OCI-LY1 (cell line): Measurements from ENCODE around the gene SLC18B1.

Source experiments
- H2AFZ ChIP-seq: fragments of 200-600 bp; sonication (generic), shearing (Covaris generic); 2 replicates; pipeline ENCODE4 v1.6.0; 2014; ENCODE audit warnings: antibody characterized with exemption, mild to moderate bottlenecking, low read length
- H3F3A ChIP-seq: fragments of 200-600 bp; sonication (generic), shearing (Covaris generic); 2 replicates; pipeline ENCODE4 v1.6.0; 2014; ENCODE audit warnings: mild to moderate bottlenecking, antibody characterized with exemption, low read length, moderate library complexity; ENCODE audit not compliant: insufficient read depth
- H3K27ac ChIP-seq: fragments of 200-600 bp; sonication (generic); 2 replicates; pipeline ENCODE4 v1.5.1; 2014; ENCODE audit warnings: low read length, mixed run types, mild to moderate bottlenecking, low read depth; ENCODE audit not compliant: poor library complexity, severe bottlenecking
- H3K27me3 ChIP-seq: fragments of 200-600 bp; sonication (generic); 2 replicates; pipeline ENCODE4 v1.6.0; 2014; ENCODE audit warnings: antibody characterized with exemption, mild to moderate bottlenecking, low read length, moderate library complexity; ENCODE audit not compliant: insufficient read depth
- H3K36me3 ChIP-seq: fragments of 200-600 bp; sonication (generic); 2 replicates; pipeline ENCODE4 v1.6.1; 2014; ENCODE audit warnings: mild to moderate bottlenecking, antibody characterized with exemption, low read length, moderate library complexity, mixed read lengths; ENCODE audit not compliant: insufficient read depth
- H3K4me1 ChIP-seq: fragments of 200-600 bp; sonication (generic); 2 replicates; pipeline ENCODE4 v1.5.1; 2014; ENCODE audit warnings: mild to moderate bottlenecking, low read length, moderate library complexity; ENCODE audit not compliant: insufficient read depth, severe bottlenecking
- H3K4me2 ChIP-seq: fragments of 200-600 bp; sonication (generic), shearing (Covaris generic); 2 replicates; pipeline ENCODE4 v1.6.1; 2014; ENCODE audit warnings: low read length
- H3K4me3 ChIP-seq: fragments of 200-600 bp; sonication (generic); 2 replicates; pipeline ENCODE4 v1.5.1; 2014; ENCODE audit warnings: low read length, low read depth, mild to moderate bottlenecking, mixed read lengths; ENCODE audit not compliant: poor library complexity, severe bottlenecking
- H3K79me2 ChIP-seq: fragments of 200-600 bp; shearing (Covaris generic); 2 replicates; pipeline ENCODE4 v1.6.1; 2016; ENCODE audit warnings: mixed run types, low read length, mixed read lengths; ENCODE audit not compliant: insufficient read depth
- H3K9ac ChIP-seq: fragments of 200-600 bp; sonication (generic), shearing (Covaris generic); 2 replicates; pipeline ENCODE4 v1.6.1; 2014; ENCODE audit warnings: mild to moderate bottlenecking, low read length, mixed read lengths
- H3K9me2 ChIP-seq: fragments of 200-600 bp; sonication (generic), shearing (Covaris generic); 2 replicates; pipeline ENCODE4 v1.6.1; 2014; ENCODE audit warnings: low read depth, mild to moderate bottlenecking, low read length, mixed read lengths
- H3K9me3 ChIP-seq: fragments of 200-600 bp; shearing (Covaris generic); 2 replicates; pipeline ENCODE4 v1.6.1; 2014; ENCODE audit warnings: low read length, mixed read lengths
- H4K20me1 ChIP-seq: fragments of 200-600 bp; sonication (generic), shearing (Covaris generic); 2 replicates; pipeline ENCODE4 v1.6.0; 2016; ENCODE audit warnings: mild to moderate bottlenecking, low read length; ENCODE audit not compliant: insufficient read depth
- CTCF ChIP-seq: fragments of 200-600 bp; sonication (generic), shearing (Covaris generic); IDR thresholded peaks from 2 replicates; pipeline ENCODE4 v1.5.1; 2017; ENCODE audit warnings: mild to moderate bottlenecking, antibody characterized with exemption, low read length, moderate library complexity, mixed read lengths
- EZH2 ChIP-seq: fragments of 200-600 bp; sonication (generic), shearing (Covaris generic); IDR thresholded peaks from 2 replicates; pipeline ENCODE4 v1.8.0; 2017; ENCODE audit warnings: borderline replicate concordance, mixed run types, mild to moderate bottlenecking, antibody characterized with exemption, low read length, moderate library complexity, mixed read lengths

SLC18B1 gene

DNA sequence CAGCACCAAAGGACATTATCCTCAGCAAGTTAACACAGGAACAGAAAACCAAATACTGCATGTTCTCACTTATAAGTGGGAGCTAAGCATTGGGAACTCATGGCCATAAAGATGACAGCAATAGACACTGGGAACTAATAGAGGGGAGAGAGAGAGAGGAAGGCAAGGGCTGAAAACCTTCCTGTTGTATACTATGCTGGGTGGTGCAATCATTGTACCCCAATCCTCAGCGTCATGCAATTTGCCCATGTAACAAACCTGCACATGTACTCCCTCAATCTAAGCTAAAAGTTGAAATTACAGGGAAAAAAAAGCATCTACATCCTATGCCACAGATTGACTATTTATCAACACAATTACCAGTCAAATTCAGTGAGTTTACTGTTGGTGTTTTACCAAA lies 64.6 kb downstream of the SLC18B1 start:
- Histone ChIP-seq H3K9me3 (no peaks in the 10 kb centered on the region), H3K79me2 (no peaks in the 10 kb centered on the region), H3K4me1 (no peaks in the 10 kb centered on the region), H3K27me3 (no peaks in the 10 kb centered on the region), H3K4me2 (no peak overlapping the region), H3K9me2 (no peaks in the 10 kb centered on the region), H2AFZ (no peak overlapping the region), H3K27ac (no peak overlapping the region), H3K4me3 (no peak overlapping the region), H3K9ac (no peak overlapping the region), H4K20me1 (no peaks in the 10 kb centered on the region), H3K36me3 (no peaks in the 10 kb centered on the region), H3F3A (no peaks in the 10 kb centered on the region)
- no peak for TF ChIP-seq CTCF
- TF ChIP-seq EZH2 = no peak

DNA sequence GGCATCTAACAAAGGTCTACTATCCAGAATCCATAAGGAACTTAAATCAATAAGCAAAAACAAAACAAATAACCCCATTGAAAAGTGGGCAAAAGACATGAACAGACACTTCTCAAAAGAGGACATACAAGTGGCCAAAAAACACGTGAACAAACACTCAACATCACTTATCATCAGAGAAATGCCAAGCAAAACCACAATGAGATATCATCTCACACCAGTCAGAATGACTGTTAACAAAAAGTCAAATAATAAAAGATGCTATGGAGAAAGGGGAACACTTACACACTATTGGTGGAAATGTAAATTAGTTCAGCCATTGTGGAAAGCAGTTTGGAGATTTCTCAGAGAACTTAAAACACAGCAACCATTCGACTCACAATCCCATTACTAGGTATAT lies 65.2 kb downstream of the SLC18B1 start:
- H3K27me3 ChIP-seq = no peaks in the 10 kb centered on the region
- no peaks in the 10 kb centered on the region for H3K4me1 ChIP-seq
- H3F3A ChIP-seq = no peaks in the 10 kb centered on the region
- TF ChIP-seq CTCF = no peak
- TF ChIP-seq EZH2 = no peak
- no peaks in the 10 kb centered on the region for H4K20me1 ChIP-seq
- H3K9ac ChIP-seq = no peak overlapping the region
- no peaks in the 10 kb centered on the region for H3K36me3 ChIP-seq
- H3K79me2 ChIP-seq = no peaks in the 10 kb centered on the region
- no peaks in the 10 kb centered on the region for H3K9me3 ChIP-seq
- H3K4me2 ChIP-seq = no peak overlapping the region
- H2AFZ ChIP-seq = no peak overlapping the region
- H3K9me2 ChIP-seq = no peaks in the 10 kb centered on the region
- no peak overlapping the region for H3K27ac ChIP-seq
- H3K4me3 ChIP-seq = no peak overlapping the region

DNA sequence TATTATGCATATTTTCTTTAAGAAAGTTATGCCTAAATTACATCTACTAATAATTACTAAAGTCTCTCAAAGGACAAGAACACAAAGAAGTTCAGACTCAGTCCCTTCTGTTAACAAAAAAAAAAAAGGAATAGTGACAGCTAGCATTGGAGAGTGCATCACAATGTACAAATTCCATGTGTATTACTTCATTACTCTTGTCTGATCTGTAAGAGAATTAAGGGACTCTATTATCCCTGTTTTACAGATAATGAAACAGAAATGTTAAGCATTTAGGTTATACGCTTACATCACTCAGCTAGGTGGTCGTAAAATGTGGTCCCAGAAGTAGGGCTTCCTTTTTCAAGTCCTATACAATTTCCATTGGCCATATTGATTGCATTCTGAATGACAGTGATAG lies 67.4 kb downstream of the SLC18B1 start:
- Histone ChIP-seq H3K27ac (no peak overlapping the region), H3F3A (no peaks in the 10 kb centered on the region)
- TF ChIP-seq EZH2 = no peak
- no peak for TF ChIP-seq CTCF

More for the DNA sequence above, 67.4 kb downstream of the SLC18B1 start:
- no peak overlapping the region for H3K4me3 ChIP-seq
- no peaks in the 10 kb centered on the region for H3K36me3 ChIP-seq
- no peak overlapping the region for H3K4me2 ChIP-seq
- H3K79me2 ChIP-seq = no peaks in the 10 kb centered on the region
- H2AFZ ChIP-seq = no peak overlapping the region
- no peaks in the 10 kb centered on the region for H3K27me3 ChIP-seq
- no peaks in the 10 kb centered on the region for H3K9me2 ChIP-seq
- H3K9ac ChIP-seq = no peak overlapping the region
- H4K20me1 ChIP-seq = no peaks in the 10 kb centered on the region
- no peaks in the 10 kb centered on the region for H3K9me3 ChIP-seq
- peaks cover 4% of the 10 kb centered on the region for H3K4me1 ChIP-seq
